CD14-positive monocyte (primary cell): ENCODE results near the gene KLK14. TPM values are rescaled to one million over a fixed set of nuclear protein-coding genes. Genes with fewer than 3 reads are reported as not detected.

Experiments used
- DNase-seq, 3 donors: peaks; one replicate each; pipeline ENCODE4 v3.0.0-alpha.2; 2011 to 2022
- H2AFZ ChIP-seq: 2 replicates; pipeline ENCODE4 v1.6.0; 2012; ENCODE audit warnings: mild to moderate bottlenecking, low read depth, low read length, inconsistent platforms; ENCODE audit not compliant: insufficient read depth, poor library complexity, severe bottlenecking
- H3K27ac ChIP-seq, 2 donors: 1 replicate in 1 of 2; 2 replicates in 1 of 2; pipeline ENCODE4 v1.5.1; 2012 to 2013; ENCODE audit warnings: low read length in 2 of 2, control low read depth in 1 of 2, inconsistent platforms in 1 of 2, low read depth in 1 of 2, mild to moderate bottlenecking in 1 of 2
- H3K27me3 ChIP-seq, 2 donors: one replicate each; pipeline versions ENCODE4 v1.6.0 to v1.6.1; 2011 to 2013; ENCODE audit warnings: low read length in 2 of 2; ENCODE audit not compliant: control insufficient read depth in 2 of 2, insufficient read depth in 2 of 2
- H3K36me3 ChIP-seq, 2 donors: replicated peaks in 1 of 2; 1 replicate in 1 of 2; 2 replicates in 1 of 2; pipeline versions ENCODE4 v1.5.1 to v1.6.1; 2012 to 2013; ENCODE audit warnings: low read length in 2 of 2, control low read depth in 1 of 2, inconsistent platforms in 1 of 2, mild to moderate bottlenecking in 1 of 2; ENCODE audit not compliant: insufficient read depth in 2 of 2, control insufficient read depth in 1 of 2
- H3K4me1 ChIP-seq, 2 donors: 1 replicate in 1 of 2; 2 replicates in 1 of 2; pipeline versions ENCODE4 v1.5.1 to v1.6.1; 2012 to 2013; ENCODE audit warnings: low read length in 2 of 2, control low read depth in 1 of 2, inconsistent platforms in 1 of 2, mild to moderate bottlenecking in 1 of 2, moderate library complexity in 1 of 2; ENCODE audit not compliant: insufficient read depth in 2 of 2, control insufficient read depth in 1 of 2
- H3K4me2 ChIP-seq: replicated peaks from 2 replicates; pipeline ENCODE3; 2012; ENCODE audit warnings: low read length, moderate library complexity, mild to moderate bottlenecking; ENCODE audit not compliant: poor library complexity, severe bottlenecking; ENCODE audit errors: extremely low read depth
- H3K4me3 ChIP-seq, 3 experiments: fragments of 200-600 bp in 1 of 3; sonication (generic) in 1 of 3; replicated peaks in 1 of 3; 1 replicate in 2 of 3; 2 replicates in 1 of 3; pipeline ENCODE4 v1.5.1; 2011 to 2013; ENCODE audit warnings: low read length in 3 of 3, mild to moderate bottlenecking in 3 of 3, control low read depth in 2 of 3, low read depth in 2 of 3, inconsistent platforms in 1 of 3, moderate library complexity in 1 of 3
- H3K79me2 ChIP-seq: 2 replicates; pipeline ENCODE4 v1.6.0; 2012; ENCODE audit warnings: mild to moderate bottlenecking, control low read depth, inconsistent platforms, low read length, moderate library complexity; ENCODE audit not compliant: insufficient read depth
- H3K9ac ChIP-seq: 2 replicates; pipeline ENCODE4 v1.6.0; 2017; ENCODE audit warnings: low read length, mild to moderate bottlenecking; ENCODE audit not compliant: insufficient read depth, poor library complexity, severe bottlenecking
- H3K9me3 ChIP-seq, 2 donors: replicated peaks in 1 of 2; 1 replicate in 1 of 2; 2 replicates in 1 of 2; pipeline versions ENCODE4 v1.5.1 to v1.6.1; 2012 to 2013; ENCODE audit warnings: low read length in 2 of 2, control low read depth in 1 of 2; ENCODE audit not compliant: control insufficient read depth in 1 of 2, insufficient read depth in 1 of 2
- H4K20me1 ChIP-seq: 2 replicates; pipeline ENCODE4 v1.6.0; 2012; ENCODE audit warnings: mild to moderate bottlenecking, low read length, control low read depth, moderate library complexity; ENCODE audit not compliant: insufficient read depth
- H3K27ac Mint-ChIP-seq, 7 donors: one replicate each; pipeline ENCODE4 v1.8.0; 2020; ENCODE audit warnings: mild to moderate bottlenecking in 7 of 7, mixed read lengths in 7 of 7, moderate library complexity in 6 of 7, inconsistent platforms in 2 of 7
- H3K27me3 Mint-ChIP-seq, 3 donors: one replicate each; pipeline ENCODE4 v1.8.0; 2021 to 2022; ENCODE audit warnings: low read depth in 3 of 3, mild to moderate bottlenecking in 3 of 3, mixed read lengths in 3 of 3, moderate library complexity in 3 of 3, inconsistent platforms in 1 of 3
- H3K36me3 Mint-ChIP-seq, 2 donors: one replicate each; pipeline ENCODE4 v1.8.0; 2020; ENCODE audit warnings: mixed read lengths in 2 of 2, inconsistent platforms in 1 of 2, mild to moderate bottlenecking in 1 of 2
- H3K4me1 Mint-ChIP-seq: one replicate; pipeline ENCODE4 v1.8.0; 2020; ENCODE audit warnings: mild to moderate bottlenecking, mixed read lengths
- H3K4me3 Mint-ChIP-seq, 2 donors: one replicate each; pipeline ENCODE4 v1.8.0; 2020; ENCODE audit warnings: mild to moderate bottlenecking in 2 of 2, mixed read lengths in 2 of 2, moderate library complexity in 1 of 2
- H3K9me3 Mint-ChIP-seq, 7 donors: one replicate each; pipeline ENCODE4 v1.8.0; 2020 to 2022; ENCODE audit warnings: mixed read lengths in 7 of 7, mild to moderate bottlenecking in 6 of 7, moderate library complexity in 6 of 7, inconsistent platforms in 2 of 7
- CTCF ChIP-seq: fragments of 200-600 bp; IDR thresholded peaks from one replicate; pipeline ENCODE4 v1.8.0; 2022; ENCODE audit warnings: antibody characterized with exemption, mild to moderate bottlenecking
- WGBS: methylation state at CpG from one replicate; pipeline ENCODE4 v1.1.5; 2013; ENCODE audit warnings: missing lambda C conversion rate; ENCODE audit not compliant: insufficient coverage; 5-methylcytosine and 5-hydroxymethylcytosine counted together
- intact Hi-C, 2 donors: fragments of 100-400 bp; cut with micrococcal nuclease; formaldehyde crosslinking; loops; one replicate each; pipeline versions ENCODE4 v1.15.0 to v1.15.1; 2023
- polyA plus RNA-seq, 3 donors: library from polyadenylated mRNA; depleted of rRNA in 1 of 3; unstranded in 2 of 3; stranded (reverse) in 1 of 3; fragments of 300-500 nt in 2 of 3; fragments of >200 nt in 1 of 3; fragmentation: Illumina TruSeq in 2 of 3; gene quantifications; 1 replicate in 2 of 3; 2 replicates in 1 of 3; pipeline ENCODE4 v1.2.3, GENCODE V29; 2012 to 2021

The KLK14 gene
- polyA plus RNA-seq, 3 donors, result 0.29 TPM; not detected in 2

GRCh38 chr19:51116736-51117286 lies 34.1 kb upstream of the KLK14 start:
- Histone ChIP-seq H3K4me3 (no peak overlapping the region), H3K36me3 (no peaks in the 10 kb centered on the region), H3K27me3 (no peaks in the 10 kb centered on the region), H3K9ac (no peak overlapping the region), H3K4me1 (peaks cover 67 to 71% of the 10 kb centered on the region in 2 donors), H3K27ac (no peak overlapping the region), H3K4me2 (no peak overlapping the region), H3K9me3 (no peaks in the 10 kb centered on the region), H4K20me1 (no peaks in the 10 kb centered on the region), H3K79me2 (peaks cover 2% of the 10 kb centered on the region), H2AFZ (no peak overlapping the region)
- Mint-ChIP-seq H3K36me3 (peaks cover 1 to 5% of the 10 kb centered on the region in 2 donors), H3K4me1 (peaks cover 56% of the 10 kb centered on the region), H3K9me3 (peaks cover 0 to 2% (median 0%) of the 10 kb centered on the region in 7 donors), H3K27ac (no peak overlapping the region), H3K27me3 (peaks cover 0 to 5% (median 1%) of the 10 kb centered on the region in 3 donors), H3K4me3 (no peak overlapping the region)
- intact Hi-C loops, result no loop called here
- 77% methylated on average over 4 of the region's 6 CpGs for WGBS
- DNase-seq, result no peak
- TF ChIP-seq CTCF, result no peak

GRCh38 chr19:51114087-51114729 lies 31.5 kb upstream of the KLK14 start:
- WGBS, result 33% methylated on average over 3 of the region's 6 CpGs
- Mint-ChIP-seq H3K27me3 (peaks cover 2 to 5% (median 4%) of the 10 kb centered on the region in 3 donors), H3K4me3 (peak overlapping the region in 1 of 2 donors; percentile 4), H3K4me1 (peaks cover 36% of the 10 kb centered on the region), H3K9me3 (peaks cover 0 to 2% (median 0%) of the 10 kb centered on the region in 7 donors), H3K36me3 (peaks cover 0 to 1% of the 10 kb centered on the region in 2 donors), H3K27ac (peak overlapping the region; percentile 73 to 92 (median 86))
- no peaks in the 10 kb centered on the region for H3K36me3 ChIP-seq
- no peaks in the 10 kb centered on the region for H3K79me2 ChIP-seq
- H3K9me3 ChIP-seq, result no peaks in the 10 kb centered on the region
- intact Hi-C loops, result loop anchor here in 1 of 2 donors (5.0 kb wide), 1 partner anchor 33 kb away; no protein-coding TSS in a partner anchor
- H3K27ac ChIP-seq, result peak overlapping the region; percentile 57 to 72
- no peaks in the 10 kb centered on the region for H3K27me3 ChIP-seq
- no peak for TF ChIP-seq CTCF
- peak overlapping the region; percentile 46 for H3K4me2 ChIP-seq
- no peak overlapping the region for H2AFZ ChIP-seq
- peak overlapping the region in 1 of 3 experiments; percentile 33 for H3K4me3 ChIP-seq
- peaks cover 41 to 48% of the 10 kb centered on the region in 2 donors for H3K4me1 ChIP-seq
- H4K20me1 ChIP-seq, result no peaks in the 10 kb centered on the region
- no peak overlapping the region for H3K9ac ChIP-seq
- peak; percentile 47 to 59 (median 47) for DNase-seq
